ENCODE results near the gene OXGR1.

GRCh38 chr13:97018029-97018819 lies 23.9 kb upstream of the OXGR1 start:
- TF ChIP-seq, protein P1, sequence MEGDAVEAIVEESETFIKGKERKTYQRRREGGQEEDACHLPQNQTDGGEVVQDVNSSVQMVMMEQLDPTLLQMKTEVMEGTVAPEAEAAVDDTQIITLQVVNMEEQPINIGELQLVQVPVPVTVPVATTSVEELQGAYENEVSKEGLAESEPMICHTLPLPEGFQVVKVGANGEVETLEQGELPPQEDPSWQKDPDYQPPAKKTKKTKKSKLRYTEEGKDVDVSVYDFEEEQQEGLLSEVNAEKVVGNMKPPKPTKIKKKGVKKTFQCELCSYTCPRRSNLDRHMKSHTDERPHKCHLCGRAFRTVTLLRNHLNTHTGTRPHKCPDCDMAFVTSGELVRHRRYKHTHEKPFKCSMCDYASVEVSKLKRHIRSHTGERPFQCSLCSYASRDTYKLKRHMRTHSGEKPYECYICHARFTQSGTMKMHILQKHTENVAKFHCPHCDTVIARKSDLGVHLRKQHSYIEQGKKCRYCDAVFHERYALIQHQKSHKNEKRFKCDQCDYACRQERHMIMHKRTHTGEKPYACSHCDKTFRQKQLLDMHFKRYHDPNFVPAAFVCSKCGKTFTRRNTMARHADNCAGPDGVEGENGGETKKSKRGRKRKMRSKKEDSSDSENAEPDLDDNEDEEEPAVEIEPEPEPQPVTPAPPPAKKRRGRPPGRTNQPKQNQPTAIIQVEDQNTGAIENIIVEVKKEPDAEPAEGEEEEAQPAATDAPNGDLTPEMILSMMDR (IDR thresholded peaks at IDR 0.05) = peak; percentile 39 to 83 (median 76)
- TF ChIP-seq POLR2A (IDR thresholded peaks at IDR 0.05) = no peak
